ENCODE data around the gene GNPNAT1.
"Not testable (repeated sequence)": the region's sequence is repeated elsewhere in the genome, so short reads cannot be mapped to it uniquely, and the experiment has no call there.

DNA sequence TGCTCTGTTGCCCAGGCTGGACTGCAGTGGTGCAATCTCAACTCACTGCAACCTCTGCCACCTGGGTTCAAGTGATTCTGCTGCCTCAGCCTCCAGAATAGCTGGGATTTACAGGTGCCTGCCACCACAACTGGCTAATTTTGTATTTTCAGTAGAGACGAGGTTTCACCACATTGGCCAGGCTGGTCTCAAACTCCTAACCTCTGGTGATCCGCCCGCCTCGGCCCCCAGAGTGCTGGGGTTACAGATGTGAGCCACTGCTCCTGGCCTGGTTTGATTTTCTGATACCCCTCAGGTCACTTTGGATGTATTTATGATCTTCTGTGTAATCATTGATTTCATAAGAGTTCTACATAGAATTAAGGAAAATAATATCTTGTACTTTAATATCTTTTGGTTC, 28.5 kb downstream of the GNPNAT1 start:
- TF ChIP-seq, protein P1, sequence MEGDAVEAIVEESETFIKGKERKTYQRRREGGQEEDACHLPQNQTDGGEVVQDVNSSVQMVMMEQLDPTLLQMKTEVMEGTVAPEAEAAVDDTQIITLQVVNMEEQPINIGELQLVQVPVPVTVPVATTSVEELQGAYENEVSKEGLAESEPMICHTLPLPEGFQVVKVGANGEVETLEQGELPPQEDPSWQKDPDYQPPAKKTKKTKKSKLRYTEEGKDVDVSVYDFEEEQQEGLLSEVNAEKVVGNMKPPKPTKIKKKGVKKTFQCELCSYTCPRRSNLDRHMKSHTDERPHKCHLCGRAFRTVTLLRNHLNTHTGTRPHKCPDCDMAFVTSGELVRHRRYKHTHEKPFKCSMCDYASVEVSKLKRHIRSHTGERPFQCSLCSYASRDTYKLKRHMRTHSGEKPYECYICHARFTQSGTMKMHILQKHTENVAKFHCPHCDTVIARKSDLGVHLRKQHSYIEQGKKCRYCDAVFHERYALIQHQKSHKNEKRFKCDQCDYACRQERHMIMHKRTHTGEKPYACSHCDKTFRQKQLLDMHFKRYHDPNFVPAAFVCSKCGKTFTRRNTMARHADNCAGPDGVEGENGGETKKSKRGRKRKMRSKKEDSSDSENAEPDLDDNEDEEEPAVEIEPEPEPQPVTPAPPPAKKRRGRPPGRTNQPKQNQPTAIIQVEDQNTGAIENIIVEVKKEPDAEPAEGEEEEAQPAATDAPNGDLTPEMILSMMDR (conservative IDR thresholded peaks at IDR 0.05), result not testable (repeated sequence)
- TF ChIP-seq EZH2 (IDR thresholded peaks at IDR 0.05; ENCODE audit: low read depth), result not testable (repeated sequence)

All from PC-9 (cell line).